Ovary (tissue), 3 donors: ENCODE data around the gene TMCO2.

ENCODE experiments used
- EP300 ChIP-seq: sonication (generic); formaldehyde crosslinking; IDR thresholded peaks from one replicate; pipeline ENCODE4 v1.6.1; 2017; ENCODE audit warnings: antibody characterized with exemption
- POLR2A ChIP-seq: fragments of 450-650 bp; IDR thresholded peaks from one replicate; pipeline ENCODE4 v1.6.1; 2017; ENCODE audit warnings: antibody characterized with exemption, mild to moderate bottlenecking, moderate library complexity
- TF ChIP-seq, protein P1 (sequence below), 3 donors: fragments of 450-650 bp in 2 of 3; fragments of 200-600 bp in 1 of 3; IDR thresholded peaks; one replicate each; pipeline versions ENCODE4 v1.5.1 to v1.8.0; 2016 to 2022; ENCODE audit warnings: antibody characterized with exemption in 3 of 3, mild to moderate bottlenecking in 1 of 3
- donor health status: DM: no; HTN: no; CAD: no.

GRCh38 chr1:40265298-40265697, 17.6 kb downstream of the TMCO2 start:
- TF ChIP-seq, protein P1, sequence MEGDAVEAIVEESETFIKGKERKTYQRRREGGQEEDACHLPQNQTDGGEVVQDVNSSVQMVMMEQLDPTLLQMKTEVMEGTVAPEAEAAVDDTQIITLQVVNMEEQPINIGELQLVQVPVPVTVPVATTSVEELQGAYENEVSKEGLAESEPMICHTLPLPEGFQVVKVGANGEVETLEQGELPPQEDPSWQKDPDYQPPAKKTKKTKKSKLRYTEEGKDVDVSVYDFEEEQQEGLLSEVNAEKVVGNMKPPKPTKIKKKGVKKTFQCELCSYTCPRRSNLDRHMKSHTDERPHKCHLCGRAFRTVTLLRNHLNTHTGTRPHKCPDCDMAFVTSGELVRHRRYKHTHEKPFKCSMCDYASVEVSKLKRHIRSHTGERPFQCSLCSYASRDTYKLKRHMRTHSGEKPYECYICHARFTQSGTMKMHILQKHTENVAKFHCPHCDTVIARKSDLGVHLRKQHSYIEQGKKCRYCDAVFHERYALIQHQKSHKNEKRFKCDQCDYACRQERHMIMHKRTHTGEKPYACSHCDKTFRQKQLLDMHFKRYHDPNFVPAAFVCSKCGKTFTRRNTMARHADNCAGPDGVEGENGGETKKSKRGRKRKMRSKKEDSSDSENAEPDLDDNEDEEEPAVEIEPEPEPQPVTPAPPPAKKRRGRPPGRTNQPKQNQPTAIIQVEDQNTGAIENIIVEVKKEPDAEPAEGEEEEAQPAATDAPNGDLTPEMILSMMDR (IDR thresholded peaks at IDR 0.05), result no peak
- no peak for TF ChIP-seq POLR2A
- TF ChIP-seq EP300, result no peak
